Measurements from ENCODE around the gene MAN1C1. TPM values are rescaled to one million over a fixed set of nuclear protein-coding genes. Genes with fewer than 3 reads are reported as not detected.

MAN1C1 gene
- total RNA-seq, 1 experiment from 2014 or later: 9.3 TPM

GRCh38 chr1:25795211-25795610 lies 178.6 kb downstream of the MAN1C1 start:
- H2BK15ac ChIP-seq (ENCODE audit: low read depth, low read length): no peak overlapping the region
- no peak for DNase-seq
- no peak overlapping the region for H3T11ph ChIP-seq (ENCODE audit: low read length)
- no peak overlapping the region for H4K5ac ChIP-seq (ENCODE audit: insufficient read length, low read depth, low read length)
- no peak overlapping the region for H4K8ac ChIP-seq (replicated peaks; ENCODE audit: insufficient read length, low read depth, low read length)
- no peak overlapping the region for H3K23ac ChIP-seq (ENCODE audit: insufficient read length, low read depth, low read length)
- H3K27ac ChIP-seq (ENCODE audit: insufficient read length, low read depth, low read length): no peak overlapping the region
- WGBS (ENCODE audit: extremely low coverage, insufficient read length, low lambda C conversion rate): no CpG with 5 or more reads among the region's 2 CpGs
- H2AK5ac ChIP-seq (ENCODE audit: insufficient read length, low read length): no peak overlapping the region
- Mint-ChIP-seq H3K4me1 (peaks cover 16 to 24% of the 10 kb centered on the region in 2 experiments), H3K4me3 (no peak overlapping the region), H3K27ac (no peak overlapping the region), H3K36me3 (ENCODE audit: insufficient read depth in 1 of 3, low read depth in 3 of 3) (peaks cover 0 to 2% (median 1%) of the 10 kb centered on the region in 3 experiments; a peak in 1 of 7 replicates), H3K9me3 (no peaks in the 10 kb centered on the region; a peak in 1 of 5 replicates), H3K27me3 (ENCODE audit: low read depth) (peaks cover 5% of the 10 kb centered on the region)
- H2BK5ac ChIP-seq (ENCODE audit: insufficient read length, low read length): no peak overlapping the region
- no peak overlapping the region for H2BK20ac ChIP-seq (ENCODE audit: low read depth, low read length, poor library complexity, severe bottlenecking)
- H4K20me1 ChIP-seq (ENCODE audit: control insufficient read depth, insufficient read depth, insufficient read length): no peaks in the 10 kb centered on the region
- H3K23me2 ChIP-seq (ENCODE audit: insufficient read length, low read depth, low read length, poor library complexity, severe bottlenecking): no peaks in the 10 kb centered on the region
- H3K4ac ChIP-seq (ENCODE audit: low read depth, low read length): no peak overlapping the region
- H3K79me1 ChIP-seq (ENCODE audit: insufficient read depth, low read depth, low read length, poor library complexity, severe bottlenecking): no peaks in the 10 kb centered on the region
- H3K4me2 ChIP-seq (ENCODE audit: insufficient read depth, insufficient read length, low read length): no peak overlapping the region
- H4K91ac ChIP-seq (ENCODE audit: insufficient read length, low read depth, low read length): no peak overlapping the region
- no peaks in the 10 kb centered on the region for H3K9me3 ChIP-seq (ENCODE audit: control insufficient read depth, low read depth, low read length)
- no peaks in the 10 kb centered on the region for H3K27me3 ChIP-seq (ENCODE audit: insufficient read depth, low read length)
- no peak for TF ChIP-seq CTCF (conservative IDR thresholded peaks at IDR 0.05)
- H3K9ac ChIP-seq (ENCODE audit: extremely low read depth, insufficient read length, low read length): no peak overlapping the region
- H2AFZ ChIP-seq (ENCODE audit: low read length): no peak overlapping the region
- no peak overlapping the region for H3K56ac ChIP-seq (ENCODE audit: insufficient read length, low read depth, low read length)
- no peak overlapping the region for H3K14ac ChIP-seq (ENCODE audit: insufficient read depth, low read length)
- no peaks in the 10 kb centered on the region for H3K4me1 ChIP-seq (ENCODE audit: insufficient read depth, low read length)
- no peak overlapping the region for H2BK12ac ChIP-seq (ENCODE audit: insufficient read length, low read depth, low read length)
- H2BK120ac ChIP-seq (ENCODE audit: low read depth, low read length, poor library complexity, severe bottlenecking): no peak overlapping the region
- no peaks in the 10 kb centered on the region for H3K79me2 ChIP-seq (ENCODE audit: insufficient read depth, low read length)
- H3K18ac ChIP-seq (ENCODE audit: insufficient read length, low read depth, low read length): no peak overlapping the region
